ENCODE data around the gene CCNK. TPM values are rescaled to one million over a fixed set of nuclear protein-coding genes. Genes with fewer than 3 reads are reported as not detected.

Gene CCNK
- total and polyA plus RNA-seq, 2 of the 13 experiments (the other 11 are each of a cell fraction or from before 2014, with no cell fraction given), result 4.9 to 9.7 TPM

DNA sequence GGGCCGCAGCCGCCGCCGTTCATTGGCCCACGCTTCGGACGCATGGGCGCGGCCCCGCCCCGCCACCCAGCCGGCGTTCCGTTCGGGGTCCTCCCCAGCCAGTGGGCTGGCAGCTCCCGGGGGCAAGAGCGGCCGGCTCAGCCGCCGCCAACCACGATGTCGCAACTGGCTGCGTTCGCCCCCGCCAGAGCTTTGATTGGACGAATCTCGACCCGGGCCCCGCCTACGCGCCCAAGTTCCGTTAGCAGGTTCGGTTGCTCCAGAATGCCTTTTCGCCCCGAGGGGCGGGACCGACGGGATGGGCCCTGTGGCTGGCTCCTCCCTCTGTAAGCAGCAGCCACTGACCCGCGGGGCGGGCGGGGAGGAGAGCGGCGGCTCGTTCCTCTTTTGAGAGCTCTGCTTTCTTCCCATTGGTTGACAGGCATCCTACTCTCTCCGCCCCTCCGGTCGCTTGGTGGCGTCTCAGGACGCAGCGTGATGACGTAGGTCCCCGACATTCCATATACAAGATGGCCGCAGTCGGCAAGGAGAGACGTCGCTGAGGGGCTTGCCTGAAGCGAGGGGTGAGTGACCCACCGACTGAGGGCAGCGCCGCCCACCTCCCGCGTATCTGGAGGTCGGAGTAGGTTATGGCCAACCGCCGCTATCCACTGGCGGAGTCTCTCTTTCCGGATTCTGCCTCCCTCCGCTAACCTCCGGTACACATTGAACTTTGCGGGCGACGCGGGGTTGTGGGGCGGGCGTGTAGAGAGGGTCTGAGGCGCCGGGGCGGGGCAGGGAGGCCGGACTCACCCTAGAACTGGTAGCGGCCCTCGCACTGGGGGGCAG is at the start of gene CCNK (continued):
- TF ChIP-seq PCBP1 (IDR thresholded peaks at IDR 0.05; ENCODE audit: borderline replicate concordance, low read depth, low read length) (no peak), ZNF138 (CRISPR knock-in tag; IDR thresholded peaks at IDR 0.05; ENCODE audit: low read depth) (no peak), YY1 (IDR thresholded peaks at IDR 0.05; ENCODE audit: insufficient read depth, insufficient replicate concordance, low read depth, low read length) (peak; percentile 96), SIN3B (IDR thresholded peaks at IDR 0.05; ENCODE audit: low read length) (peak; percentile 95), HIC2 (CRISPR knock-in tag; IDR thresholded peaks at IDR 0.05; ENCODE audit: low read depth) (no peak), ZHX2 (IDR thresholded peaks at IDR 0.05; ENCODE audit: low read depth) (peak; percentile 95), ZHX2 (CRISPR knock-in tag; IDR thresholded peaks at IDR 0.05; ENCODE audit: borderline replicate concordance) (no peak), ZNF672 (CRISPR knock-in tag; IDR thresholded peaks at IDR 0.05) (no peak), ZNF589 (CRISPR knock-in tag; conservative IDR thresholded peaks at IDR 0.05) (no peak), ZBTB42 (CRISPR knock-in tag; IDR thresholded peaks at IDR 0.05) (no peak), ZNF891 (CRISPR knock-in tag; IDR thresholded peaks at IDR 0.05) (0 out of 2 replicates have a peak, but pooled peaks have one; percentile 62), ZMYM4 (CRISPR knock-in tag; IDR thresholded peaks at IDR 0.05) (peak; percentile 92), ZMYM3 (CRISPR knock-in tag; IDR thresholded peaks at IDR 0.05) (no peak), POLR2G (IDR thresholded peaks at IDR 0.05; ENCODE audit: low read depth, low read length) (peak; percentile 91)
- TF ChIP-seq, protein P1, sequence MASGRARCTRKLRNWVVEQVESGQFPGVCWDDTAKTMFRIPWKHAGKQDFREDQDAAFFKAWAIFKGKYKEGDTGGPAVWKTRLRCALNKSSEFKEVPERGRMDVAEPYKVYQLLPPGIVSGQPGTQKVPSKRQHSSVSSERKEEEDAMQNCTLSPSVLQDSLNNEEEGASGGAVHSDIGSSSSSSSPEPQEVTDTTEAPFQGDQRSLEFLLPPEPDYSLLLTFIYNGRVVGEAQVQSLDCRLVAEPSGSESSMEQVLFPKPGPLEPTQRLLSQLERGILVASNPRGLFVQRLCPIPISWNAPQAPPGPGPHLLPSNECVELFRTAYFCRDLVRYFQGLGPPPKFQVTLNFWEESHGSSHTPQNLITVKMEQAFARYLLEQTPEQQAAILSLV (CRISPR knock-in tag; IDR thresholded peaks at IDR 0.05; ENCODE audit: borderline replicate concordance), result 0 out of 2 replicates have a peak, but pooled peaks have one; percentile 35
- TF ChIP-seq, protein P2, sequence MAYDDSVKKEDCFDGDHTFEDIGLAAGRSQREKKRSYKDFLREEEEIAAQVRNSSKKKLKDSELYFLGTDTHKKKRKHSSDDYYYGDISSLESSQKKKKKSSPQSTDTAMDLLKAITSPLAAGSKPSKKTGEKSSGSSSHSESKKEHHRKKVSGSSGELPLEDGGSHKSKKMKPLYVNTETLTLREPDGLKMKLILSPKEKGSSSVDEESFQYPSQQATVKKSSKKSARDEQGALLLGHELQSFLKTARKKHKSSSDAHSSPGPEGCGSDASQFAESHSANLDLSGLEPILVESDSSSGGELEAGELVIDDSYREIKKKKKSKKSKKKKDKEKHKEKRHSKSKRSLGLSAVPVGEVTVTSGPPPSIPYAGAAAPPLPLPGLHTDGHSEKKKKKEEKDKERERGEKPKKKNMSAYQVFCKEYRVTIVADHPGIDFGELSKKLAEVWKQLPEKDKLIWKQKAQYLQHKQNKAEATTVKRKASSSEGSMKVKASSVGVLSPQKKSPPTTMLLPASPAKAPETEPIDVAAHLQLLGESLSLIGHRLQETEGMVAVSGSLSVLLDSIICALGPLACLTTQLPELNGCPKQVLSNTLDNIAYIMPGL (CRISPR knock-in tag; IDR thresholded peaks at IDR 0.05; ENCODE audit: borderline replicate concordance in 1 of 2, low read depth in 1 of 2), result peak; percentile 40 to 66; a peak in 2 of 4 replicates

All from HepG2 (cell line).